Spinal cord (tissue), 10 donors: Measurements from ENCODE around the gene ALOX5. TPM values are rescaled to one million over a fixed set of nuclear protein-coding genes. Genes with fewer than 3 reads are reported as not detected.

ENCODE experiments used
- DNase-seq, 6 donors: peaks; one replicate each; pipeline versions ENCODE4 v3.0.0 to v3.0.0-alpha.2; 2013 to 2015; ENCODE audit warnings: low spot score in 6 of 6, low read depth in 4 of 6
- H3K27ac ChIP-seq: one replicate; pipeline ENCODE4 v1.5.1; 2013; ENCODE audit warnings: low read depth, low read length, control low read depth
- H3K27me3 ChIP-seq: one replicate; pipeline ENCODE4 v1.6.1; 2013; ENCODE audit warnings: low read length; ENCODE audit not compliant: control insufficient read depth, insufficient read depth
- H3K36me3 ChIP-seq: one replicate; pipeline ENCODE4 v1.6.1; 2013; ENCODE audit warnings: low read length; ENCODE audit not compliant: control insufficient read depth, insufficient read depth
- H3K4me1 ChIP-seq: one replicate; pipeline ENCODE4 v1.6.1; 2013; ENCODE audit warnings: low read length; ENCODE audit not compliant: control insufficient read depth, insufficient read depth
- H3K4me3 ChIP-seq: one replicate; pipeline ENCODE4 v1.5.1; 2013; ENCODE audit warnings: low read depth, low read length, control low read depth
- H3K9me3 ChIP-seq: one replicate; pipeline ENCODE4 v1.6.1; 2013; ENCODE audit warnings: low read length; ENCODE audit not compliant: control insufficient read depth, insufficient read depth
- WGBS: methylation state at CpG from one replicate; pipeline ENCODE4 v1.1.5; 2013; ENCODE audit warnings: missing lambda C conversion rate; ENCODE audit not compliant: insufficient coverage; 5-methylcytosine and 5-hydroxymethylcytosine counted together
- polyA plus RNA-seq, 2 donors: library from polyadenylated mRNA; unstranded; fragments of 120-200 nt; gene quantifications; one replicate each; pipeline ENCODE4 v1.2.1, GENCODE V29; 2013; ENCODE audit not compliant: insufficient read length in 2 of 2
- total RNA-seq, 2 donors: library from RNA; depleted of rRNA in 1 of 2; stranded (reverse); fragments of 120-200 nt in 1 of 2; fragments of >200 nt in 1 of 2; gene quantifications; one replicate each; pipeline versions ENCODE4 v1.2.3 to v1.2.4, GENCODE V29; 2013 to 2014
- donor health status: healthy.

The ALOX5 gene
- total and polyA plus RNA-seq, 4 donors = 2.1 to 9.3 (median 4.2) TPM

DNA sequence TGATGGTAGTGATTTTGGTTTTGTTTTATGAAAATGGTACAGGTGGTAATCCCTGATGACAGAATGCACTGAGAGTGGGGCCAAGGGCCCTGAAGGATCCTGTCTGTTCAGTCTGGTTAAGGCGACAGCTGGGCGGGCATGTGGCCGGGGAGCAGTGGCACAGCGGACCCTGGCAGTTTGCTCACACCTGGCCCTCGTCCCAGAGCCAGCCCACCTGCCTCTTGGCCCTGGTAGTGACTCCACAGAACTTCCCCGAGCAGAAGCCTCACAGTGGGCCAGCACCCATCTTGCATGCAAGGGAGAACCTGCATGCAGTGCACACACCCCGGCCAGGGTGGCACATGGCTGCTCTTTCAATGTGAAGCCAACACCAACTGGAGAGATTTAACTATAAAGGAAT, 82.8 kb downstream of the ALOX5 start:
- no peak overlapping the region for H3K27ac ChIP-seq
- H3K4me1 ChIP-seq = peaks cover 27% of the 10 kb centered on the region
- H3K9me3 ChIP-seq = no peaks in the 10 kb centered on the region
- no peak overlapping the region for H3K4me3 ChIP-seq
- no peaks in the 10 kb centered on the region for H3K27me3 ChIP-seq
- H3K36me3 ChIP-seq = peaks cover 35% of the 10 kb centered on the region
- 69% methylated on average over 6 of the region's 7 CpGs for WGBS
- peak in 1 of 6 donors; percentile 32 for DNase-seq

DNA sequence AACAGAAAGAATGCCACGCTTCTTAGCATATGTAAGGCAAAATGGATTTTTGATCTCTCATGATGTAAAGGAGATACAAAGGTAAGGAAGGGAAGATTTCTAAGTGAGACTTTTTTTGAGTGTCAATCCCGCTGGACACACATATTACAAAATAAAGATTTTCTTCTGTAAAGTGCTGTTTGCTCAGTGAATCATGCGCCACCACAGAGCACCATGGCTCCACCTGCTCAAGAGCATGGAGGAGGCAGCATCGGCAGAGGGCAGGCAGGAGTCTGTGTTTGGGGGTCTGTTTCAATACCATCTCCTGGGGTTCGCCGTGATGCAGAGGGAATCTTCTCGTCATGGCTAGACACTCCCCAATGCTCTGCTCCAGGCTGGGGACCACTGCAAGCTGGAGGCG, 83.5 kb downstream of the ALOX5 start:
- H3K4me1 ChIP-seq = peaks cover 27% of the 10 kb centered on the region
- H3K4me3 ChIP-seq = no peak overlapping the region
- WGBS = 97% methylated on average over 5 of the region's 8 CpGs
- no peak for DNase-seq
- peaks cover 35% of the 10 kb centered on the region for H3K36me3 ChIP-seq
- no peak overlapping the region for H3K27ac ChIP-seq
- no peaks in the 10 kb centered on the region for H3K27me3 ChIP-seq
- no peaks in the 10 kb centered on the region for H3K9me3 ChIP-seq

DNA sequence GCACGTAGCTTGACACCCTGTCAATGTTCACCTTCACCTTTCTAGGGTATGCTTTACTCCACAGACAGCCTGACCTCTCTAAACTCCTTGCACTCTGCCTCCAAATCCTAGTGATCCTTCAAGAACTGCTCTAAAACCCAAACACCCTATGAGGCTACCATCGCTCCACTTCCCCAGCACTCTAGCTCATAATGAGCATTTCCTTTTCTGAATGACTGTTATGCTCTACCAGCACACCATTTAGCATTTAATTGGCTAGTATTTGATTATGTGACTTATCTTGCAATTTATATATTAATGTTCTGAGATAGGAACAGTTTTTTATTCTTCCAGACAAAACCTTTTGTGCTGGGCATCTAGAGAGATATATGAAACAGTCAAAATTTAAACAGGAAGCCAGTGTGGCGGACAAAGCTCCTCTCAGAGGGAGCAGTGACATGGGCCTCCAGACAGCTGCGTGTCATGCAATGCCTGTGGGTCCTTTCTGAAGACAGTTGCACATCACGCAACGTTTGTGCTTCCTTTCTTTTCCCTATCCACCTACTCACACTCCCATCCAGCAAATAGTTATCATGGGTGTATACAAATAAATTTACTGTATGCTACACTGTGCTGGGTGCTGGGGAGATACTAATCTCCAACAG, 86.3 kb downstream of the ALOX5 start:
- no peak for DNase-seq
- 91% methylated on average over 2 of the region's 6 CpGs for WGBS
- Histone ChIP-seq H3K36me3 (peaks cover 34% of the 10 kb centered on the region), H3K27me3 (no peaks in the 10 kb centered on the region), H3K4me1 (peaks cover 13% of the 10 kb centered on the region), H3K9me3 (no peaks in the 10 kb centered on the region), H3K27ac (no peak overlapping the region), H3K4me3 (no peak overlapping the region)

DNA sequence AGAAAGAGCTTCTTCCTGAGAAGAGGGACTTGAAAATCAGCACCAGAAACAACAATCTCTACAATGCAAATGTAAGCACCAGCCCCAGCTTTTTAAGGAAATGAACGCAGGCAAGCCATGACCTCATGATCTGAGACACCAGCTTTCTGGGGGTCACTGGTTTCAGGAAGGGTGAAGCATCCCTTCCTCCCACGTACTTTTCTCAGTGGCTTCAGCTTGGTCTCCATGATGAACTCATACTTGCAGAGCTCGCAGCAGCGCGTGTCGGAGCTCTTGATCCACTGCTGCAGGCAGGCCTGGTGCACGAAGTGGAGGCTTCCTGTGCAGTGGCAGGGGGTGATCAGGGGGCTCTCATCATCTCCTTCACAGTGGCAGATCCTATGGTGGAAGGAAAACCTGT, 87.0 kb downstream of the ALOX5 start:
- Histone ChIP-seq H3K9me3 (no peaks in the 10 kb centered on the region), H3K27ac (no peak overlapping the region)
- WGBS = 95% methylated on average over 7 of the region's 7 CpGs

DNA sequence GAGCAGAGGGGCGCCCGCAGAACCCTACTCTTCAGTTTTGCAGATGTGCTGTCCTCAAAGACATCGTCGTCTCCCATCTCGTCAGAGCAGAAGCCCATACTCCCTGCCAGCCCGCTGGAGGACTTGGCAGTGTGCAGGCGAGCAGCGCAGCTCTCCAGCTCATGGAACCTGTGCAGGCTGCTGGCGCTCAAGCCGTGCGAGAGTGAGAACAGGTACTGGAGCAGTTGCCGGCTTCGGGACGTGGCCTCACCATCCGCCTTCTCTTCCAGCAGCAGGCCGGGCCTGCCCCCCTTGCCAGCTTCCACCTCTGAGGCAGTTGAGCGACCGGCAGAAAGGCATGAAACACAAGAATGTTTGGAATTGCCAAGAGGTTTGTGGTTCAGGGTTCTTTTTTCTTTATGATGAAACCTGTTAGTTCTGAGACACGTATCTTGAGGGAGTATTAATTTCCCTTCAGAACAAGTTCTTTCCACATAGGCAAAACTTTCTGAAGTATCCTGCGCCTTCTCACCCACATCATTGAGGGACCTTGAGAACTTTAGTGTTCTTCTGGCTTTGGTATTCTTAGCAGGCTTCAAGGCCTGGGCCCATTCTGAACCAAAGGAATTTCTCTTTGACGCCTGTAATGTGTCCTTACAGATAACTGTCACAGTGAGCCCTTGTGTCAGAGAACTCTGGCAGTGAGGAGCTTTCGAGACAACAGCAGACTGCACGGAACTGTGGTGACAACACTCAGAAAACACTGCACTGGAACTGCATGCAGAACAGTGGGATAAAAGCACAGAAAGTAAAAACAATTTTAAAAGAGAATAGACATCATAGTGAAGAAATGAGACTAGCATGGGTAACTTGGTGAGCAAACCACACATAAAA, 89.5 kb downstream of the ALOX5 start:
- H3K9me3 ChIP-seq = no peaks in the 10 kb centered on the region
- H3K27me3 ChIP-seq = no peaks in the 10 kb centered on the region
- DNase-seq = no peak
- H3K27ac ChIP-seq = no peak overlapping the region
- H3K4me1 ChIP-seq = peaks cover 12% of the 10 kb centered on the region
- 94% methylated on average over 21 of the region's 23 CpGs for WGBS
- no peak overlapping the region for H3K4me3 ChIP-seq
- peaks cover 20% of the 10 kb centered on the region for H3K36me3 ChIP-seq

More for the DNA sequence above, 87.0 kb downstream of the ALOX5 start:
- H3K4me1 ChIP-seq = peaks cover 12% of the 10 kb centered on the region
- no peak overlapping the region for H3K4me3 ChIP-seq
- no peaks in the 10 kb centered on the region for H3K27me3 ChIP-seq
- DNase-seq = no peak
- H3K36me3 ChIP-seq = peaks cover 34% of the 10 kb centered on the region

DNA sequence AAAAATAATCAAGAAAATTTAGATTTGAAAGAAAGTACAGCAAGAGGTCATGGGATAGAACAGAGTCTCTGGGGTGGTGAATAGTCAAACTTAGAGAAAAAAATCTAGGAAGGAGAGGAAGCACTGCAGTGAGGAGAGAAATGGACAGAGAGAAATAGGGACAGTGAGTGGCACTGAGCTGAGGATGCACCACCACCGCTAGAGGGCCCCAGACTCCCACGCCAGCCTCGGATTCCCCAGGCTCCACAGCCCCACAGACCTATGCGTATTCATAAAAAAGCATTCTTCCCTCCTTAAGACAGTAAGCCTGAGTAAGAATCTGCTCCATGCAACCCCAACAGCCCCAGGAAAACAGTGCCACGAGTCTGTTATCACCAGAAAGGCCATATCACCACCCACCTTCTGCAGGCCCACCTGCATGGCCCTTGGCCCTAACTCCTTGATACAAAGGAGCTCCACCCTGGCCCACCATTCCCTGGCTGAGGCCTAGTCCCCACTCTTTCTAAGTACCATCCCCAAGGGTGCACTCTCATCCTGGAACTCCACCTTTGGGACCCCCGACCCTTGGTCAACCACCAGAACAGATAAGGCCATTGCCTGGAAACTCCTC, 91.0 kb downstream of the ALOX5 start:
- WGBS = 15% methylated on average over 6 of the region's 6 CpGs
- Histone ChIP-seq H3K4me1 (peaks cover 14% of the 10 kb centered on the region), H3K27me3 (no peaks in the 10 kb centered on the region), H3K36me3 (peaks cover 11% of the 10 kb centered on the region), H3K9me3 (no peaks in the 10 kb centered on the region), H3K4me3 (no peak overlapping the region), H3K27ac (no peak overlapping the region)
- DNase-seq = peak in 4 of 6 donors; percentile 45 to 90 (median 68)

DNA sequence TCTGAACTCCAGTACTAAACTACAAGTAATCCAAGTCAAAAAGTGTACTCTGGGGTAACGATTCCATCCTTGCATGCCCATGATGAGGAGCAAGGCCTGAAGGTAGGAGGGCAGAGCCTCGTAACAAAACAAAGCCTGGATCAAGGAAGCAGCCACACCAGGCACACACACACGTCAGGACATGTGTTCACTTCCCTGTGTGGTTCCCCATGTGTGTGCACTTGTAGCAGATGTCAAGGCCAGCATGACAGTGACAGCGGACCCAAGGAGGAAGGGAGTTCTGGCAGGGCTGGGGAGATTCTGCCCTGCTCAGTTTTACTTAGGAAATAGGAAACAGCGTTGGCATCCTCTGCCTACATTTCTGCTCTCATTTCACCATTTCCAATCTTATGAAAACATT, 92.8 kb downstream of the ALOX5 start:
- WGBS = 75% methylated on average over 3 of the region's 5 CpGs
- peaks cover 6% of the 10 kb centered on the region for H3K36me3 ChIP-seq
- no peak for DNase-seq
- H3K9me3 ChIP-seq = no peaks in the 10 kb centered on the region
- no peaks in the 10 kb centered on the region for H3K27me3 ChIP-seq
- peaks cover 24% of the 10 kb centered on the region for H3K4me1 ChIP-seq
- H3K4me3 ChIP-seq = no peak overlapping the region
- H3K27ac ChIP-seq = no peak overlapping the region

DNA sequence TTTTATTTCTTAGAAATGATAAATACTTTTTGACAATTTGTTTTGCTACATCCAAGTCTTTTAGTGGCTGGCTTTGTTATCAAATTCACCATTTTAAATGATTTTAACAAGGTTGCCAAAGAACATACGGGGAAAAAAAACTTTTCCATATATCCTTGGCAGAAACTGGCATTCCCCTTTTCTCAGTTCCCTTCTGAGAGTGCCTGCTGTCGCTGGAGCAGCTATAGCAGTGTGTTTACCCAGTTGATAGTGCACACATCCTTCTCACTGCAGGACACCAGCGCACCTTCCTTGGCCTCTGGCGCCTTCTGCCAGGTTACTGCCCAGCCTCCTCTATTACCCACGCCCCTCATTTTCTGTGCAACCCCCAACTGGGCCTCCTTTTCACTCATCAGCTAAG, 94.1 kb downstream of the ALOX5 start:
- Histone ChIP-seq H3K36me3 (peaks cover 4% of the 10 kb centered on the region), H3K4me3 (no peak overlapping the region), H3K4me1 (peaks cover 28% of the 10 kb centered on the region), H3K27me3 (no peaks in the 10 kb centered on the region), H3K9me3 (no peaks in the 10 kb centered on the region), H3K27ac (no peak overlapping the region)
- peak in 1 of 6 donors; percentile 71 for DNase-seq
- WGBS = 56% methylated on average over 5 of the region's 5 CpGs

DNA sequence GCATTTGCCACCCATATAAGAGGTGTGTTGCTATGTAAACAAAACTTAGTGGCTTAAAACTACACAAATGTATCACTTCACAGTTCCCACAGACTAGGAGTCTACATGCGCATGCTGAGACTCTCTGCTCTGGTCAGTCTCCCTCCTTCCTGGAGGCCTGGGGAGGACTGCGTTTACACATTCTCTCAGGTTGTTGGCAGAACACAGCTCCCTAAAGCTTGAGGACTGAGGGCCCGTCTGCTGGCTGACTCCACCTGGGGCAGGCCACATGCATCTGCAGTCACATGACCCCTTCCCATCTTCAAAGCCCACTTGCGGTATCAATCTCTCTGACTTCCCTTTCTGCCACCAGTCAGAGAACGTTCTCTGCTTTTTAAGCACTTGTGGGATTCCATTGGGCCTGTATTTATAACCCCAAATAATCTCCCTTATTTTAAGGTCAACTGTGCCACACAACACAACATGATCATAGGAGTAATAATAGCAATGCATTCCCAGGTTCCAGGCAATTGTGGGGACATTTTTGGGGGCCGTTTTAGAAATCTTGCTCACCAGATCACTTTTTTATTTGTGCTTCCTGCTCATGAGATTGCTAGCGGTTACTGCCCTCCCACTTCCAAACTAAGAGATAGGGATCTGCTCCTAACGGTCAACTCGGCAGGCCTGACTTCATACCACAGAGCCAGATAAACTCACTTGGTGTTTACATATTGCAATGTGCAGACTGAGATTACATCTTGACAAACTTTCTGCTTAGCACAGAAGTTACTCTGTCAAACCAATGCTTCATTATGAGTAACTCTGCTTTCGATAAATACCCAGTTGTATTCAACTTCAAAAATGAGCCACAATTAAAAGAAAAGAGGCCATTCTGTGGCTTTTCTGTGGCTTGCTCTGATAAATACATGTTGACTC, 96.3 kb downstream of the ALOX5 start:
- peak in 1 of 6 donors; percentile 57 for DNase-seq
- Histone ChIP-seq H3K9me3 (no peaks in the 10 kb centered on the region), H3K4me3 (no peak overlapping the region), H3K36me3 (no peaks in the 10 kb centered on the region), H3K27ac (peak overlapping the region; percentile 72), H3K4me1 (peaks cover 24% of the 10 kb centered on the region), H3K27me3 (no peaks in the 10 kb centered on the region)
- 51% methylated on average over 8 of the region's 10 CpGs for WGBS
